ENCODE measurements around the gene SCAMP2.

The SCAMP2 gene

DNA sequence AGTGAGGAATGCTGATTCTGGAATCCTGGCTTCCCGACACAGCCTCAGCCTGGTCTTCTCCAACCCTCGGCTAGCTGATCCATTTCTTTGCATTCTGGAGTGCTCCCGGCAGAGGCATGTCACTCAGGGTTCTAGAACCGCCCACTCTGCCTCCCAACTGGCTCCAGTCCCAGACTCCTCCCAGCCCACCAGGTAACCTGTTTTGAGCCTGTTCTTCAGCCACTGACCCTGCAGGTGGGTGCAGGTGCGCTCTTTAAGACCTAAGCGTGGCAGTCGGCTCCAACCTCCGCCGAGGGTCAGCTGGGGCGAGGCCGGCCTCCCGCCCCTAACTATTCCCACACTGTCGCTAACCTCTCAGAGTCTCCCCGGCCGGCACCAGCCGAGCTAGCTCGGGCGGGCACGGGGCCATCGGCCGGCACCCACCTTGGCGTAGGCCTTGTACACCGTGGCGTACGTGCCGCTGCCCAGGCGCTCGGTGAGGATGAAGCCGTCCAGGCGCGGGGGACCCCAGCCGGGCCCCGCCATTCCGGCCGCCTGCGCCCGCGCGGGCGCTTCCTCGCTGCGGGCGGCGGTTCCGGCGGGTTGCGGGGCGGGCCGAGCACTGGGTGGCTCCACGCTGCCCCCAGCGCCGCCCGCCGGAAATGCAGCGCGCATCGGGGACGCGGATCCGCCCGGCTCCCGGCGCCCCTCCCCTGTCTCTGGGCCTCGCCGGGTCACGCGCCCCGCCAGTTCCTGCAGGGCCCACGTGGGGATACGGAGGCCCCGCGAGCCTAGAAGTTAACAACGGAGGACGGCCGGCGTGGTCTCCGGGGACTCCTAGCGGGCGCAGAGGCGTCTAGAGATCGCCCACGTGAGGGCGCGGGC lies 30.4 kb downstream of the SCAMP2 start, which contains the start of gene ULK3:
Gene ULK3 (minus strand): TSS at position 576 of the 864 bp plus-strand sequence. CDS start 51 bp downstream, at position 525.
- no peaks in the 10 kb centered on the region for H3K27me3 ChIP-seq (ENCODE audit: insufficient read depth, low read length)
- peaks cover 17% of the 10 kb centered on the region; the same call in 1 of the 2 replicates for H3K36me3 ChIP-seq (ENCODE audit: insufficient read depth, low read depth, low read length)
- H3K4me1 ChIP-seq (ENCODE audit: insufficient read depth, low read length), result peaks cover 3% of the 10 kb centered on the region; the same call in 1 of the 2 replicates
- H3K4me3 ChIP-seq (ENCODE audit: low read length), result peak within 1 kb of the TSS; percentile 83
- H3K27ac ChIP-seq (ENCODE audit: low read length), result peak within 1 kb of the TSS; percentile 49
- no peaks in the 10 kb centered on the region for H3K9me3 ChIP-seq (ENCODE audit: insufficient read depth, low read depth, low read length)
- H3K9ac ChIP-seq (ENCODE audit: low read depth, low read length), result peak within 1 kb of the TSS; percentile 94

DNA sequence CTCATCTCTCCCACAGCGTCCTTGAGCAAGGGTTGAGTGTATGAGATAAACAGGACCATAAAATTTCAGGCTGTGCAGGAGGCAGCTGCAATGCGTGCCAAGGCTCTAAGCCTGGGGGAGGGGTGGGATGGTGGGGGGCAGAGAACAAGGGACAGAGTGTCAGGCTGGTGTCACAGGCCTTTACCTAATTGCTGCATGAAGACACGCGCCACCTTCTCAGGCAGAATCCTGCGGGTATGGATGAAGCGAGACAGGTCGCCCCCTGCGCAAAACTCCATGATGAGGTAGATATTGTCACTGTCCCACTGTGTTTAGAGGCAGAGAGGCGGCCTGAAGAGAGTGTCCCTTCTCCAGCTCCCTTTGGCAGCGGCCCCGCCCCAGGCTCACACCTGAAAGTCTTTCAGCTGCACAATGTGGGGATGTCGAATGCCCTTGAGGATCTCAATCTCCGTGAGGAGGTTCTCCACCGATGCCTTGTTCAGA lies 31.2 kb downstream of the SCAMP2 start:
- Histone ChIP-seq H3K4me3 (ENCODE audit: low read length) (peak overlapping the region; percentile 83), H3K36me3 (ENCODE audit: insufficient read depth, low read depth, low read length) (peaks cover 10% of the 10 kb centered on the region; the same call in 1 of the 2 replicates), H3K9ac (ENCODE audit: low read depth, low read length) (peak overlapping the region; percentile 94; the same call in 1 of the 2 replicates), H3K27me3 (ENCODE audit: insufficient read depth, low read length) (no peaks in the 10 kb centered on the region), H3K27ac (ENCODE audit: low read length) (no peak overlapping the region), H3K9me3 (ENCODE audit: insufficient read depth, low read depth, low read length) (no peaks in the 10 kb centered on the region), H3K4me1 (ENCODE audit: insufficient read depth, low read length) (peaks cover 3% of the 10 kb centered on the region; the same call in 1 of the 2 replicates)

DNA sequence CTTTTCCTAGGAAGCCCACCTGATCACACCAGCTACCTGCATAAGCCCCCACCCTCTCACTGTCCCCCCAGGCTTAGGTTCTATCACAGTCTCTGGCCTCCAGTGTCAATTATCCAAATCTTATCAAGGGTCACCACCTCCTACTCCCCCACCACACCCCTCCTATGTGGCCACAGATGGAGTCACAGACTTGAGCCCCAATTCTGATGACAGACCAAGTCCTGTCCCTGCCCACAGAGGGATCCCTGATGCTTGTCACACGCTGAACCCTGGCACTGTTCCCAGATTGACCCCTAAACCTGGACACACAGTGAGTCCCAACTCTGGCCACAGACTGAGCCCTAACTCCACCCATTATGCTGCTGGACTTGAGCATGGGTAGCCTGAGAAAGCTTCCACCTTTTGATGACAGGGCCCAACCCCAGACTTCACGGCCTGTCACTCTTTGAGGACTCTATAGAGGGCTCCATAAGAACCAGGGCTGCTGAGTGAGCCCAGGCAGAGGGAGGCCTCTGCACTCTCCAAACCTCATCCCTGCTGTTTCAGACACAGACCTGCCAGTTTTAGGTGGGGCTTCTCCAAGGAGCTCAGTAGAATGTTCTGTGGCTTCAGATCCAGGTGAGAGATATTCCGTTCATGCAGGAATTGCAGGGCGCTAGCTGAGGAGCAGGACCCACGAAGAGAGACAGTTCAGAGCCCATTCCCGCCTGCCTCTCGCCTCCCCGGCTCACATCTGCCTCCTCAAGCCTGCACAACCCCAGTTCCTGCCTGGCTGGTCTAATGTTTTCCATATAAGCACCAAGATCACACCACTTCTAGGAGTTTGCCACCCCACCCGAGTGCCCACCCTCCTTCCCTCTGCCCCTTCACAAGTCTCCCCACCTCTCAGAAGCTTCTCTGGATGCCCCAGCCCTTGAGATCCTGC lies 32.1 kb downstream of the SCAMP2 start:
- H3K4me3 ChIP-seq (ENCODE audit: low read length), result no peak overlapping the region
- no peak overlapping the region for H3K27ac ChIP-seq (ENCODE audit: low read length)
- H3K36me3 ChIP-seq (ENCODE audit: insufficient read depth, low read depth, low read length), result peaks cover 10% of the 10 kb centered on the region; the same call in 1 of the 2 replicates
- H3K27me3 ChIP-seq (ENCODE audit: insufficient read depth, low read length), result no peaks in the 10 kb centered on the region
- H3K9ac ChIP-seq (ENCODE audit: low read depth, low read length), result no peak overlapping the region; the same call in 1 of the 2 replicates
- peaks cover 3% of the 10 kb centered on the region; the same call in 1 of the 2 replicates for H3K4me1 ChIP-seq (ENCODE audit: insufficient read depth, low read length)
- no peaks in the 10 kb centered on the region for H3K9me3 ChIP-seq (ENCODE audit: insufficient read depth, low read depth, low read length)

DNA sequence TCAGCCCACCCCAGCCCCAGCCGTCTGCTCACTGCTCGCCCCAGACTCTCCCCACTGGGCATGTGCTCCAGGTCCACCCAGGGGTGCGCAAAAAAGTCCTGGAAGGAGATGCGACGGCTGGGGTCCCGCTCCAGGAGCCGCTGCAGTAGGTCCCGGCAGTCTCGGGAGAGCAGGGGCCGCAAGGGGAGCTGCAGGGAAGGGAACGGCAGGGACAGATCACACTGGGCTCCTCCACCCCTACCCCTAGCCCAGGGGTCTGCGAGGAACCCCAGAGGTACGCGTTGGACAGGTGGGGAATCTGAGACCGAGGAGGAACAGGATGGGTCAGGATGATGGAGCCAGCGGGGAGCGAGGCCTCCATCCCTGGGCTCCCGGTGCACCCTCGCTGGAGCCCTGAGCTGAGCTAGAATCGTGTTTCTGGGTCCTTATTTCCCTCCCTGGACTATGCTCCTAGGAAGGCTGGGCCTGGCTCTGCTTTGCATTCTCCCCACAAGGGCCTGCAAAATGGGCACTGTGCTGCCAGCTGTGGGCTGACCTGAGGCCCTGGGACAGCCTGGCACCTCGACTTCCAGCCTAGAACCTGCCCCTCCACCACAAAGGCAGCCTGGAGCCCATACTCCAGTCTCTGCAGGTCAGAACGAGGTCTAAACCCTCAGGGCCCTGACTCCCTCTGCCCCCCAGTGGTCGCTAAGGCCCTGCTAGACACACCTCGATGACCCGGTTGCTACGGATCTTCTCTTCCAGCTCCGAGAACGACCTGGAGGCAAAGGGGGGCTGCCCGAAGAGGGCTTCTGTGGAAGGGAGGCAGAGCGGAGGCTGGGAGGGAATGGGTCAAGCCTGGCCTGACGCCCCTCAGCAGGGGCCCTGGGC lies 33.4 kb downstream of the SCAMP2 start:
- H3K4me1 ChIP-seq (ENCODE audit: insufficient read depth, low read length), result peaks cover 3% of the 10 kb centered on the region; the same call in 1 of the 2 replicates
- no peaks in the 10 kb centered on the region for H3K27me3 ChIP-seq (ENCODE audit: insufficient read depth, low read length)
- H3K9ac ChIP-seq (ENCODE audit: low read depth, low read length), result no peak overlapping the region
- H3K9me3 ChIP-seq (ENCODE audit: insufficient read depth, low read depth, low read length), result no peaks in the 10 kb centered on the region
- H3K27ac ChIP-seq (ENCODE audit: low read length), result no peak overlapping the region
- H3K36me3 ChIP-seq (ENCODE audit: insufficient read depth, low read depth, low read length), result peaks cover 7% of the 10 kb centered on the region; the same call in 1 of the 2 replicates
- H3K4me3 ChIP-seq (ENCODE audit: low read length), result no peak overlapping the region

DNA sequence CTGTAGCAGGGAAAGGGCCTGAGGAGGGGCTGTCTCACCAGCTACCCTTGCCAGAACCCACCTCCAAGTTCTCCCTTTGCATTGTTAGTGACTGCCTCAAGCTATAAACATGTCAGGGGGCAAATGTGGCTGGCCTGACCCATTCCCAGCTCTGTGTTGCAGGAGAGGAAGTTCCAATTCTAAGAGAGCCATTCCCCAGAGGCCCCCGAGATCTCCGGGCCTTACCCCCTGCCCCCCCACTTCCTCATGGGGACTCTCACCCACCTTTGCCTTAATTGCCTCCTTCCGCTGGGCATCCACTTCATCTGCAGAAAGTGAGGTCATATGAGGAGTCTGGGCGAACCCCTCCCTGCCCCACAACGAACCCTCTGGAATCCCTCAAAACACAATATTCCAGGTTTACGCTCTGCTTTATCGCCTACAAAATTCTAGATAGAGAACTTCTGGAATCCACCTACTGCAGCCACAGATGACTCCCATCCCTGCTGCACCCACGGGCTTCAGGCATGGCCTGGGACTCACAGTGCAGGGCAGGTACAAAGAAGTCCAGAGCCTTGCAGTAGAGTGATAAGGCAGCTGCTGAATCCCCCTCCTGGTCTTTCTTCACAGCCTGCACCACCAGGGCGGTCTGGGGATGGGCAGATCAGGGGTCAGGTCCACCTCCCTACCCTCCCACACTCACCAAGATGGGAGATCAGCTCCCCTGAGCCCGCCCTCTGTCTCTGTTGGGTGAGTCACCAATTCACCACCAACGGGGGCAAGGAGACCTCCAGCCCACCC lies 34.2 kb downstream of the SCAMP2 start:
- no peaks in the 10 kb centered on the region for H3K27me3 ChIP-seq (ENCODE audit: insufficient read depth, low read length)
- no peak overlapping the region for H3K27ac ChIP-seq (ENCODE audit: low read length)
- H3K4me1 ChIP-seq (ENCODE audit: insufficient read depth, low read length), result peaks cover 3% of the 10 kb centered on the region; the same call in 1 of the 2 replicates
- H3K4me3 ChIP-seq (ENCODE audit: low read length), result no peak overlapping the region
- no peak overlapping the region for H3K9ac ChIP-seq (ENCODE audit: low read depth, low read length)
- no peaks in the 10 kb centered on the region for H3K9me3 ChIP-seq (ENCODE audit: insufficient read depth, low read depth, low read length)
- peaks cover 7% of the 10 kb centered on the region; the same call in 1 of the 2 replicates for H3K36me3 ChIP-seq (ENCODE audit: insufficient read depth, low read depth, low read length)

DNA sequence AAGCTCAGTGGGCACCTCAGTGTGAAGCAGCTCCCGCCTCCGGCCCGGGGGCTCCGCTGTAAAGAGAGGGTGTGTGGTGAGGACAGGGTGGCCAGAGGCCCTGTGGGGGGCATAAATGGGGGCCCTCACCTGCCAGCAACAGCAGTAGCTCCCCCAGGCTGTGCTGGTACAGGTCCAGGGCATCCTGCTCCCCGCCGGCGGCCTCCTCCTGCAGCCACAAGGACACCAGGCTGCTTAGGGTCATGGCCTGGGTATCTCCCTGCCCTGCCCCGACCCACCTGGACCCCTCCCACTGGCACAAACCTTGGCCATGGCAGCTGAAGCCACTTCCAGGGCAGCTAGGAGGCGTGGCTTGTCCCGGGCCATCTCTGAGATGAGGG lies 35.0 kb downstream of the SCAMP2 start:
- Histone ChIP-seq H3K9me3 (ENCODE audit: insufficient read depth, low read depth, low read length) (no peaks in the 10 kb centered on the region), H3K36me3 (ENCODE audit: insufficient read depth, low read depth, low read length) (peaks cover 7% of the 10 kb centered on the region; the same call in 1 of the 2 replicates), H3K27me3 (ENCODE audit: insufficient read depth, low read length) (no peaks in the 10 kb centered on the region), H3K27ac (ENCODE audit: low read length) (no peak overlapping the region), H3K9ac (ENCODE audit: low read depth, low read length) (no peak overlapping the region), H3K4me1 (ENCODE audit: insufficient read depth, low read length) (0 out of 2 replicates have a peak, but pooled peaks cover 3% of the 10 kb centered on the region), H3K4me3 (ENCODE audit: low read length) (no peak overlapping the region)

DNA sequence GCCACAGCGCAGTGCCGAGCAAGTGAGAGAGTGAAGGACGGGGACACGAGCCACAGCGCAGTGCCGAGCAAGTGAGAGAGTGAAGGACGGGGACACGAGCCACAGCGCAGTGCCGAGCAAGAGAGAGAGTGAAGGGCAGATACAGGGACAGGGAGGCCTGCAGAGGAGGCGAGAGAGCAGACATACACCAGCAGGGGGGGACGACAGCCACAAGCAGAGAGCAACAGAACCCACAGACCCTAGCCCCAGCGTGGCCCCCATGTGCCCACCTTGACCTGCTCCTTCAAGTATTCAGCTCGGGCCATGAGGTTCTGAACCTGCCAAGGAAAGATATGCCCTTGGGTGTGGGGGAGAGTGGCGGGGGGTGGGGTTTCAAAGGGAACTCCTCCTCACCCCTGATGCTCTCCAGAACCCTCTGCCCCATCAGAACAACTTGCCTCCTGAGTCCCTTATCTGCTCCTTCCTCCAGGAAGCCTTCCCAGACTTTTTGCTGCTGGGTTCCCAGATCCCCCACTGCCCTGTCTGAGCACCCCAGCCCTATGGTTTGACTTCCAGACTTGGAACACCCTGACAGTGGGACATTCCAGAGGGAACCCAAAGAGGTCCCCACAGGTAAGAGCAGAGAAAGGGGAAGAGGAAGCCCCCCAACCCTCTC lies 35.6 kb downstream of the SCAMP2 start:
- Histone ChIP-seq H3K4me3 (ENCODE audit: low read length) (no peak overlapping the region), H3K4me1 (ENCODE audit: insufficient read depth, low read length) (0 out of 2 replicates have a peak, but pooled peaks cover 3% of the 10 kb centered on the region), H3K36me3 (ENCODE audit: insufficient read depth, low read depth, low read length) (peaks cover 7% of the 10 kb centered on the region; the same call in 1 of the 2 replicates)

DNA sequence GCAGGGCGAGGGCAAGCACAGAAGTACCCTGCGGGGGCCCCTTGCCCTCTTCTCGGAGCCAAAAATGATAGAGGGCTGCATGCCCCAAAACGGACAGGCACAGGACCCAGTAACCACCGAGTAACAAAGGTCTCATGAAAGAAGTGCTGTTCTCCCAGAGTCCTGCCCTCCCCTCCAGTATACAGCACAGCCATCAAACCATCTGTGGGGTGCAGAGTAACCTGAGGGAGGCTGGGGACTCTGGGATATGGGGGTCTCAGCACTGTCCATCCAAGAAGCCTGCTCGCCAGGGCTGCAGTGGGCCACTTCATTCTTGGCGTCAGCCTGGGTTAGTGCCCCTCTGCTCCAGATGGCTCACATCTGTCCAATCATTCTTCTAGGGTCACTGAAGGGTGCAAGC lies 36.3 kb downstream of the SCAMP2 start:
- Histone ChIP-seq H3K9me3 (ENCODE audit: insufficient read depth, low read depth, low read length) (no peaks in the 10 kb centered on the region), H3K4me1 (ENCODE audit: insufficient read depth, low read length) (no peaks in the 10 kb centered on the region), H3K27ac (ENCODE audit: low read length) (no peak overlapping the region), H3K36me3 (ENCODE audit: insufficient read depth, low read depth, low read length) (peaks cover 7% of the 10 kb centered on the region; the same call in 1 of the 2 replicates), H3K9ac (ENCODE audit: low read depth, low read length) (no peak overlapping the region), H3K27me3 (ENCODE audit: insufficient read depth, low read length) (no peaks in the 10 kb centered on the region), H3K4me3 (ENCODE audit: low read length) (no peak overlapping the region)

More for the DNA sequence above, 35.6 kb downstream of the SCAMP2 start:
- no peaks in the 10 kb centered on the region for H3K9me3 ChIP-seq (ENCODE audit: insufficient read depth, low read depth, low read length)
- H3K27ac ChIP-seq (ENCODE audit: low read length), result no peak overlapping the region
- H3K9ac ChIP-seq (ENCODE audit: low read depth, low read length), result no peak overlapping the region
- H3K27me3 ChIP-seq (ENCODE audit: insufficient read depth, low read length), result no peaks in the 10 kb centered on the region

DNA sequence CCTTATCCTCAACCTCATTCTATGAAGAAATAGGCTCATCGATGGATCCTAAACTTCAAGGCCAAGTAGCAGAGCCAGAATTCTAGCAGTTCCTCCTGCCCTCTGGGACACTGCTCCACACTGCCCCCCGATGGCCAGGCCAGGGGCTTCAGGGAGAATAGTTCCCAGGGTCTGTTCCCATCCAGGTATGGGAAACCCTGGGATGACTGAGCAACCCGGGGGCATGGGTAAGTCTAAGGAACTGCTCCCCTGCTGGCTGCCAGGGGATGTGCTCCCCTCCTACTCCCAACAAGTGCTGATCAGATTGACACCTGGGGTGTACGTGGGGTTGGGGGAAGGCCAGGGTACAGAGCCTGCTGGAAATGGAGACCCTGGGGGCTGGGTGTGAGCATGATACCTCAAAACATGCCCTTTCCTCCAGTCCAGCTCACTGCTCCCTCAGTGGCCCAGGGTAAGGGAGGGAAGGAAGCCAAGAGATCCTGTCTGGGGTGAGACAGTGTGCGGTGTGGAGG lies 37.8 kb downstream of the SCAMP2 start:
- H3K9me3 ChIP-seq (ENCODE audit: insufficient read depth, low read depth, low read length), result no peaks in the 10 kb centered on the region
- no peak overlapping the region for H3K4me3 ChIP-seq (ENCODE audit: low read length)
- no peak overlapping the region for H3K9ac ChIP-seq (ENCODE audit: low read depth, low read length)
- no peaks in the 10 kb centered on the region for H3K36me3 ChIP-seq (ENCODE audit: insufficient read depth, low read depth, low read length)
- no peak overlapping the region for H3K27ac ChIP-seq (ENCODE audit: low read length)
- H3K27me3 ChIP-seq (ENCODE audit: insufficient read depth, low read length), result no peaks in the 10 kb centered on the region
- H3K4me1 ChIP-seq (ENCODE audit: insufficient read depth, low read length), result no peaks in the 10 kb centered on the region

Measured in iPS-20b (cell line).